ENCODE measurements around the gene LMAN2. TPM values are rescaled to one million over a fixed set of nuclear protein-coding genes. Genes with fewer than 3 reads are reported as not detected.

Gene LMAN2
- total RNA-seq, 1 experiment from 2014 or later, result 106 TPM

DNA sequence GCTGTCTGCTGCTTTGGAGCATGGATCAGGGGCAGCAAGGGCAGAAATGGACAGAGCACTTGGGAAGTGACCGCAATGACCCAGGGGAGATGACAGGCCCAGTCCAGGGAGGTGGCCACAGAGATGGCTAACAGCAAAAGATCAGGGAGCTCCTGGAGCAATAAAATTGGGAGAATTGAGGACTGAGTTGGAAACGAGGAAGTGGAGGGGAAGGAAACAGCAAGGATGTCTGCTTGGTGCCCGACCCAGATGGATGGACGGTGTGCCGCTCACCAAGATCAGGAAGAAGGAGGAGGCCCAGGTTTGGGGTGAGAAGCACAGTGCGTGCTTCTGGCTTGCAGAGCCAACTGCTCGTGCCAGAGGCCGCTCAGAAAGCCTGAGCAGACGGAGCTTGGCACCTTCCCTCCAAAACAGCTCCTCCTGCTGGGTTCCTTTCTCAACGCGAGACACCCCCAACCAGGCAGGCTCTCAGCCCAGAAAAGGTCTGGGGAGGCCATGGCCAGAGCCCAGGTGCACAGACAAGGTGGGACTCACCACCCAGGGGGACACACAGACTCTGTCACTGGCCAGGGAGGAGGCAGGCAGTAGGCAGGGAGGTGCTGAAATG is 31.1 kb upstream of the LMAN2 start:
- no peak overlapping the region for H2BK12ac ChIP-seq (ENCODE audit: insufficient read length, low read depth, low read length)
- H4K20me1 ChIP-seq (ENCODE audit: control insufficient read depth, insufficient read depth, insufficient read length), result no peaks in the 10 kb centered on the region
- no peak overlapping the region for H3T11ph ChIP-seq (ENCODE audit: low read length)
- H3K27me3 ChIP-seq (ENCODE audit: insufficient read depth, low read length), result no peaks in the 10 kb centered on the region
- H3K9ac ChIP-seq (ENCODE audit: extremely low read depth, insufficient read length, low read length), result no peak overlapping the region
- no peak overlapping the region for H3K18ac ChIP-seq (ENCODE audit: insufficient read length, low read depth, low read length)
- H3K9me3 ChIP-seq (ENCODE audit: control insufficient read depth, low read depth, low read length), result no peaks in the 10 kb centered on the region
- H2BK15ac ChIP-seq (ENCODE audit: low read depth, low read length), result no peak overlapping the region
- Mint-ChIP-seq H3K4me3 (no peak overlapping the region), H3K9me3 (no peaks in the 10 kb centered on the region; a peak in 1 of 5 replicates), H3K27ac (peak overlapping the region in 1 of 3 experiments; percentile 51; a peak in 1 of 7 replicates), H3K27me3 (ENCODE audit: low read depth) (peaks cover 56% of the 10 kb centered on the region), H3K4me1 (peaks cover 19 to 21% of the 10 kb centered on the region in 2 experiments), H3K36me3 (ENCODE audit: insufficient read depth in 1 of 3, low read depth in 3 of 3) (no peaks in the 10 kb centered on the region)
- no peaks in the 10 kb centered on the region for H3K79me1 ChIP-seq (ENCODE audit: insufficient read depth, low read depth, low read length, poor library complexity, severe bottlenecking)
- no peak overlapping the region for H3K56ac ChIP-seq (ENCODE audit: insufficient read length, low read depth, low read length)
- H3K23ac ChIP-seq (ENCODE audit: insufficient read length, low read depth, low read length), result no peak overlapping the region
- no peak overlapping the region for H3K4me2 ChIP-seq (ENCODE audit: insufficient read depth, insufficient read length, low read length)
- no peak overlapping the region for H3K27ac ChIP-seq (ENCODE audit: insufficient read length, low read depth, low read length)
- peak; percentile 72 for DNase-seq
- no peak overlapping the region for H4K8ac ChIP-seq (replicated peaks; ENCODE audit: insufficient read length, low read depth, low read length)
- H2BK20ac ChIP-seq (ENCODE audit: low read depth, low read length, poor library complexity, severe bottlenecking), result no peak overlapping the region
- WGBS (ENCODE audit: extremely low coverage, insufficient read length, low lambda C conversion rate), result no CpG with 5 or more reads among the region's 11 CpGs
- TF ChIP-seq, protein P1, sequence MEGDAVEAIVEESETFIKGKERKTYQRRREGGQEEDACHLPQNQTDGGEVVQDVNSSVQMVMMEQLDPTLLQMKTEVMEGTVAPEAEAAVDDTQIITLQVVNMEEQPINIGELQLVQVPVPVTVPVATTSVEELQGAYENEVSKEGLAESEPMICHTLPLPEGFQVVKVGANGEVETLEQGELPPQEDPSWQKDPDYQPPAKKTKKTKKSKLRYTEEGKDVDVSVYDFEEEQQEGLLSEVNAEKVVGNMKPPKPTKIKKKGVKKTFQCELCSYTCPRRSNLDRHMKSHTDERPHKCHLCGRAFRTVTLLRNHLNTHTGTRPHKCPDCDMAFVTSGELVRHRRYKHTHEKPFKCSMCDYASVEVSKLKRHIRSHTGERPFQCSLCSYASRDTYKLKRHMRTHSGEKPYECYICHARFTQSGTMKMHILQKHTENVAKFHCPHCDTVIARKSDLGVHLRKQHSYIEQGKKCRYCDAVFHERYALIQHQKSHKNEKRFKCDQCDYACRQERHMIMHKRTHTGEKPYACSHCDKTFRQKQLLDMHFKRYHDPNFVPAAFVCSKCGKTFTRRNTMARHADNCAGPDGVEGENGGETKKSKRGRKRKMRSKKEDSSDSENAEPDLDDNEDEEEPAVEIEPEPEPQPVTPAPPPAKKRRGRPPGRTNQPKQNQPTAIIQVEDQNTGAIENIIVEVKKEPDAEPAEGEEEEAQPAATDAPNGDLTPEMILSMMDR (conservative IDR thresholded peaks at IDR 0.05), result peak; percentile 43; the same call in 2 of the 3 replicates
- H2BK5ac ChIP-seq (ENCODE audit: insufficient read length, low read length), result no peak overlapping the region
- H3K23me2 ChIP-seq (ENCODE audit: insufficient read length, low read depth, low read length, poor library complexity, severe bottlenecking), result no peaks in the 10 kb centered on the region
- H3K14ac ChIP-seq (ENCODE audit: insufficient read depth, low read length), result no peak overlapping the region
- no peak overlapping the region for H2BK120ac ChIP-seq (ENCODE audit: low read depth, low read length, poor library complexity, severe bottlenecking)
- no peak overlapping the region for H4K91ac ChIP-seq (ENCODE audit: insufficient read length, low read depth, low read length)
- no peak overlapping the region for H2AFZ ChIP-seq (ENCODE audit: low read length)
- no peak overlapping the region for H2AK5ac ChIP-seq (ENCODE audit: insufficient read length, low read length)
- no peak overlapping the region for H3K4ac ChIP-seq (ENCODE audit: low read depth, low read length)
- H4K5ac ChIP-seq (ENCODE audit: insufficient read length, low read depth, low read length), result no peak overlapping the region
- no peaks in the 10 kb centered on the region for H3K4me1 ChIP-seq (ENCODE audit: insufficient read depth, low read length)
- no peaks in the 10 kb centered on the region for H3K79me2 ChIP-seq (ENCODE audit: insufficient read depth, low read length)
